ENCODE data around the gene ADGRE3. TPM values are rescaled to one million over a fixed set of nuclear protein-coding genes. Genes with fewer than 3 reads are reported as not detected.

ADGRE3 gene
- total RNA-seq, 1 donor from 2014 or later: not detected

- H3K79me2 ChIP-seq (ENCODE audit: insufficient read depth, low read length): no peaks in the 10 kb centered on the region
- Mint-ChIP-seq H3K9me3 (ENCODE audit: unreplicated experiment) (no peaks in the 10 kb centered on the region), H3K36me3 (ENCODE audit: low read depth, unreplicated experiment) (no peaks in the 10 kb centered on the region), H3K27ac (ENCODE audit: unreplicated experiment) (no peak overlapping the region), H3K4me3 (ENCODE audit: unreplicated experiment) (no peak overlapping the region), H3K27me3 (ENCODE audit: low read depth, unreplicated experiment) (peaks cover 1% of the 10 kb centered on the region), H3K4me1 (ENCODE audit: low read depth, unreplicated experiment) (no peaks in the 10 kb centered on the region)
- H3K4me3 ChIP-seq (ENCODE audit: insufficient read depth, low read depth, low read length): no peak overlapping the region
- no peaks in the 10 kb centered on the region for H3K4me1 ChIP-seq (ENCODE audit: insufficient read depth, low read length)
- no peak overlapping the region for H3K27ac ChIP-seq (ENCODE audit: low read depth, low read length)
- H3K4me2 ChIP-seq (ENCODE audit: low read length): no peak overlapping the region
- no peaks in the 10 kb centered on the region for H3K9me3 ChIP-seq (ENCODE audit: insufficient read depth, low read depth, low read length)
- H3K27me3 ChIP-seq (ENCODE audit: insufficient read depth, low read length): no peaks in the 10 kb centered on the region
- DNase-seq (ENCODE audit: low read depth): no peak
- H2AFZ ChIP-seq (ENCODE audit: low read depth, low read length): no peak overlapping the region
- TF ChIP-seq EZH2 (IDR thresholded peaks at IDR 0.05; ENCODE audit: insufficient read depth, low read length) (no peak), CTCF (IDR thresholded peaks at IDR 0.05; ENCODE audit: insufficient read depth, low read depth, low read length) (no peak)
- no peak overlapping the region for H3K9ac ChIP-seq (ENCODE audit: low read length)
- H4K20me1 ChIP-seq (ENCODE audit: insufficient read depth, low read length): no peaks in the 10 kb centered on the region
- no peaks in the 10 kb centered on the region for H3K36me3 ChIP-seq (ENCODE audit: insufficient read depth, low read length)
- FAIRE-seq: no peak
These were observed 14.7 kb downstream of the ADGRE3 start for GRCh38 chr19:14659874-14660489.

- no peaks in the 10 kb centered on the region for H3K79me2 ChIP-seq (ENCODE audit: insufficient read depth, low read length)
- H3K4me1 Mint-ChIP-seq (ENCODE audit: low read depth, unreplicated experiment): no peaks in the 10 kb centered on the region
- FAIRE-seq (no peak), DNase-seq (ENCODE audit: low read depth) (no peak)
- no peak for TF ChIP-seq CTCF (IDR thresholded peaks at IDR 0.05; ENCODE audit: insufficient read depth, low read depth, low read length)
- TF ChIP-seq EZH2 (IDR thresholded peaks at IDR 0.05; ENCODE audit: insufficient read depth, low read length): no peak
- no peaks in the 10 kb centered on the region for H3K36me3 ChIP-seq (ENCODE audit: insufficient read depth, low read length)
- no peaks in the 10 kb centered on the region for H3K4me1 ChIP-seq (ENCODE audit: insufficient read depth, low read length)
- H3K36me3 Mint-ChIP-seq (ENCODE audit: low read depth, unreplicated experiment): no peaks in the 10 kb centered on the region
- H3K4me3 ChIP-seq (ENCODE audit: insufficient read depth, low read depth, low read length): no peak overlapping the region
- no peak overlapping the region for H3K4me3 Mint-ChIP-seq (ENCODE audit: unreplicated experiment)
- H3K9me3 ChIP-seq (ENCODE audit: insufficient read depth, low read depth, low read length): no peaks in the 10 kb centered on the region
- H3K27ac ChIP-seq (ENCODE audit: low read depth, low read length): no peak overlapping the region
- no peaks in the 10 kb centered on the region for H3K27me3 ChIP-seq (ENCODE audit: insufficient read depth, low read length)
- peaks cover 2% of the 10 kb centered on the region for H3K27me3 Mint-ChIP-seq (ENCODE audit: low read depth, unreplicated experiment)
- H3K27ac Mint-ChIP-seq (ENCODE audit: unreplicated experiment): no peak overlapping the region
- H4K20me1 ChIP-seq (ENCODE audit: insufficient read depth, low read length): no peaks in the 10 kb centered on the region
- H3K9me3 Mint-ChIP-seq (ENCODE audit: unreplicated experiment): no peaks in the 10 kb centered on the region
- H2AFZ ChIP-seq (ENCODE audit: low read depth, low read length): no peak overlapping the region
- no peak overlapping the region for H3K4me2 ChIP-seq (ENCODE audit: low read length)
- H3K9ac ChIP-seq (ENCODE audit: low read length): no peak overlapping the region
These were observed 18.9 kb downstream of the ADGRE3 start for GRCh38 chr19:14655726-14656125.

GRCh38 chr19:14654786-14655560 is 19.7 kb downstream of the ADGRE3 start:
- H3K36me3 Mint-ChIP-seq (ENCODE audit: low read depth, unreplicated experiment): no peaks in the 10 kb centered on the region
- no peaks in the 10 kb centered on the region for H3K4me1 Mint-ChIP-seq (ENCODE audit: low read depth, unreplicated experiment)
- no peak overlapping the region for H3K4me3 Mint-ChIP-seq (ENCODE audit: unreplicated experiment)
- no peak overlapping the region for H3K27ac ChIP-seq (ENCODE audit: low read depth, low read length)
- no peak overlapping the region for H3K27ac Mint-ChIP-seq (ENCODE audit: unreplicated experiment)
- H3K4me3 ChIP-seq (ENCODE audit: insufficient read depth, low read depth, low read length): no peak overlapping the region
- H3K36me3 ChIP-seq (ENCODE audit: insufficient read depth, low read length): no peaks in the 10 kb centered on the region
- H3K4me1 ChIP-seq (ENCODE audit: insufficient read depth, low read length): no peaks in the 10 kb centered on the region
- no peak overlapping the region for H3K9ac ChIP-seq (ENCODE audit: low read length)
- no peak for DNase-seq (ENCODE audit: low read depth)
- no peaks in the 10 kb centered on the region for H3K27me3 ChIP-seq (ENCODE audit: insufficient read depth, low read length)
- no peak overlapping the region for H2AFZ ChIP-seq (ENCODE audit: low read depth, low read length)
- peaks cover 8% of the 10 kb centered on the region for H3K27me3 Mint-ChIP-seq (ENCODE audit: low read depth, unreplicated experiment)
- no peaks in the 10 kb centered on the region for H3K9me3 ChIP-seq (ENCODE audit: insufficient read depth, low read depth, low read length)
- H3K79me2 ChIP-seq (ENCODE audit: insufficient read depth, low read length): no peaks in the 10 kb centered on the region
- no peak for FAIRE-seq
- H3K9me3 Mint-ChIP-seq (ENCODE audit: unreplicated experiment): peaks cover 2% of the 10 kb centered on the region
- H4K20me1 ChIP-seq (ENCODE audit: insufficient read depth, low read length): no peaks in the 10 kb centered on the region
- no peak overlapping the region for H3K4me2 ChIP-seq (ENCODE audit: low read length)
- TF ChIP-seq CTCF (IDR thresholded peaks at IDR 0.05; ENCODE audit: insufficient read depth, low read depth, low read length): no peak
- no peak for TF ChIP-seq EZH2 (IDR thresholded peaks at IDR 0.05; ENCODE audit: insufficient read depth, low read length)
